ENCODE measurements around the gene MRPL34.

Gene MRPL34

DNA sequence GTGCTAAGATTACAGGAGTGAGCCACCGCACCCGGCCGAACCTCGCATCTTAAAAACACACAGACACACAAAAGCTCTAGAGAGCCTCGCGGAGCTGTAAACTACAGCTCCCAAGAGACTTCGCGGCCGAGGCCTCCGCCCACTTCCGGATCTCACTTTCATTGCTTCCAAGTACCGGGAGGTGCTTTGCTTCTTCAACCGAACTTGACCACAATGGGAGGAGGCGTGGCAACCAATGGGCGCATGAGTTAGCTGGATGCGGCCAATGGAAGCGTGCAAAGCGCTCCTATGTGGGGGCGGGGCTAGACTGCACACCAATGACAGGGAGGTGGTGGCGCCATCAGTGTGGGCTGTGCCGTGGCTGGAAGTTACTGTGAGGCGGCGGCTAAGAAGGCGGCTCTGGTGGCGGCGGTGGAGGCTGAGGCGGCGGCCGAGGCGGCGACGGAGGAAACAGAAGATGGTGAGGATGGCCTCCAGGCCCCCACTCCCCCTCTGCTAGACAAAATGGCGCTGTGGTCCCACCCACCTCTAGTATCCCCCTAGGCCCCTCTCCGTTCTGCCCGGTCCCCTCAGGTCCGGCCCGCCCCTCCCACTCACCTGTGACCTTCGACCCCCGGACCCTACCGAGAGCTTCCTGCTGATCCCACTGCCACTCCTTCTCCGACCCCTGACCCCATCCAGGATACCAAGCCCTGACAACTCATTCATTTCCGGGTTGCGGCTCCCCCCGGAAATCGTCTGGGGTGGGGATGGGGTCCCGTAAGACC is 3.7 kb downstream of the MRPL34 start, which contains the start of gene DDA1:
Gene DDA1 (plus strand): TSS at position 366 of the 767 bp plus-strand sequence. CDS start 92 bp downstream, at position 458.
- DNase-seq (ENCODE audit: low read depth in 3 of 3) = peak; percentile 97 to 100 (median 99)

DNA sequence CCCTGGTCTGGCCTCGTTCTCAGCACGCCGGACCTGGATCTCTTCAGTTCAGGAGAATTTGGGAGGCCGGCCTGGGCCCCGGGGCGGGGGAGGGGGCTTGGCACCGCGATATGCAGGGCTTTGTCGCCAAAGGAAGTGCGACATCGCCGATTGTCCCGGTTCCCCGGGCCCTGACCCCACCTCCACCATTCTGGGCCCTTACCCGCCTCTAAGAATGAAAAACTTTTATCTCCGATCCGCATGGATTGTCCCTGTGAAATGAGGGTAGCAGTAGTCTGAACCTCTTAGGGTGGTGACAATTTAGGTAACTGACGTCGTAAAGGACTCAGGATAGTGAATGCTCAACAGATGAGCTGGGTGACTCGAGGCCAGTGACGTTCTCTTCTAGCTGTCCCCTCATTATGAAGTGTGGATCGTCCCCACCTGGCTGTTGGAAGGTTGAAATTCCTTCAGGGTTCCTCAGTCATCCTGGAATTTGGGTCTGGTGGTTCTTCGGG is 4.3 kb downstream of the MRPL34 start:
- DNase-seq (ENCODE audit: low read depth in 3 of 3) = no peak

DNA sequence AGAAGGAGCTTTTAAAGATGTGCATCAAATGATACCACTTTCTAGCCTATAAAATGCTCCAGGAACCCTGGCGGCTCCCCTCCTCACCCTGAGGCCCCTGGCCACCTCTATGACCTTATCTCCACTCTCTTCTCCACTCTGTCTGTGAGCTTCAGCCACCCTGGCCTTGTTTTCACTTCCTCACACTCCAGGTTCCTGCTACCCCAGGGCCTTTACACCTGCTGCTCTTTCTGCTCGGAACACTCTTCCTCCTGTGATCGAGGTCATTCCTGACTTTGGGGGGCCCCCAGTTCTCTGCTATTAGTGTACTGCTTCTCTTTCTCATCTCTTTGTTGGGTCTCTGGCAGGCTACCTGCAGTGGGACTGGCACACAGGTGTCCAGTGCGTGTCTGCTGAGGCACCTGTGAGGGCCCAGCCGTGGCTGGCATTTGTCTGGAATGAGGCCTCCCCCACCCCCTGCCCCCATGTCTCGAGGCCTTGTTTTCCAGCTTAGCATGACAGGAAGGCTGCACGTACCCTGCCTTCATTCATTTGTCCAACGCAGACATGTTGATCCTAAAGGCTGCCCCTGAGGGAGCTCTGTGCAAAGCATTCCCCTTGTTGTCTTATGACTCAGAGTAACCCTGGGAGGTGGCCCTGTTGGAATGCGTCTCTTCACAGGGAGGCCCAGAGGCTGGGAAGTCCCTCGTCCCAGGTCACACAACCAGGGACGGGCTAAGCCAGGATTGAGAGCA is 6.0 kb downstream of the MRPL34 start:
- DNase-seq (ENCODE audit: low read depth in 3 of 3) = no peak

DNA sequence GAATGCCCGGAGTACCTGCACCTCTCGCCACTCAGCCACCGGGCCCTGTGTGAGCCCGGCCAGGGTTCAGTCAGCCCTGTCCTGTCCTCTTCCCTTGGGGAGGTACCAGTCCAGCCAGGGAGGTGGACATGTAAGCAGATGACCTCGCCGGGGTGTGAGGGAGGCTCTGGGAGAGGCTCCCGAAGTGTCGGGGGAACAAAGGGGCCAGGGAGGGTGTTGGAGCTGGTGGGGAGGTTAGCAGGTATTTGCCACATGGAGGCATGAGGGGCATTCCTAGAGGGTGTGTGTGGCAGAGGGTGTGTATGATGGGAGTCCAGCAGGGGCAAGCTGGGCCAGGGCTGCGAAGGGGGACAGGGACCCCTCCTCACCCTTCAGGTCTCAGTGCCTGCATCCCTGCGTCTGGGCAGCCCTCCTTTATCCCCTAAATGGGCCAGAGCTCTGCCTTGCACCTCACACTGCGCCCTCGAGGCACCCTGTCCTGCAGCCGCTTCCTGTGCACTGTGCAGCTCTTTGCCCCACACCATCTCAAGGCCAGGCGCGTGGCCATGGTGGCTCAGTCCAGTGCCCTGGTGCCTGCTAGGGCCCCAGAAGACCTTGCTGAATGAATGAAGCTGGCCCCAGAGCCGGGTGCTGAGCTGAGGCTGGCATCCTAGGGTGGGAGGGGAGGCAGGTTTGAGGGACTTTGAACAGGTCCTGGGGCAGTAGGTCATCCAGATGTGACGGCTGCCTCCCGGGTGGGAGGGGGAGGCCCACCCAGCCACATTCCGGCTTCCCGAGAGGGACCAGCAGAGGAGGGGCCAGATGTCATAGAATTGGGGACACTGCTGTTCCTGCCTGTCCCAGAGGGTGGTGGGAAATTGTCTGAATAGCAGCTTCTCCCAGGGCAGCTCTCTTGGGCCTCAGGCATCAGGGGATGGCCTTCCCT is 6.8 kb downstream of the MRPL34 start:
- no peak for DNase-seq (ENCODE audit: low read depth in 3 of 3)

DNA sequence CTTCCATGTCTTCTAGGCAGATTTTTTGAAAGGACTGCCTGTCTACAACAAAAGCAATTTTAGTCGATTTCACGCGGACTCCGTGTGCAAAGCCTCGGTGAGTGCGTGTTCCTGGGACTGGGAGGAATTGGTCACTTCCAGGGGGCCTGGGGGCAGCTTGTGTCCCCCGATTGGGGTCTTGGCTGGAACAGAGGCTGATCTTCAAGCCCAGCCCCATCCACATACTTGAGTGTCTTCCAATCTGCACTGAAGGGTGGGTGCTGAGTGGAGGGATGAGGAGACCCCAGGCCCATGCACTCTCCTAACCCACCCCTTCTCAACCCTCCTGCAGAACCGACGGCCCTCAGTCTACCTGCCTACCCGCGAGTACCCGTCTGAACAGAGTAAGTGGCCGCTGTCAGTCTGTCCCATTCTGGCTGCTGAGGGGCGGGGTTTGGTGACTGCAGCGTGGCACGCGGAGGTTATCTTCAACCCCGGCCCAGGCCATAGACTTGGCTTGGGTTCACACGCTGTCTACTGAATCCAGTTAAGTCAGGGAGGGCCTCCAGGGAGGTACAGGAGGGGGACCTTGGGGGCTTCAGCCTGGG is 8.4 kb downstream of the MRPL34 start:
- DNase-seq (ENCODE audit: low read depth in 3 of 3) = no peak

DNA sequence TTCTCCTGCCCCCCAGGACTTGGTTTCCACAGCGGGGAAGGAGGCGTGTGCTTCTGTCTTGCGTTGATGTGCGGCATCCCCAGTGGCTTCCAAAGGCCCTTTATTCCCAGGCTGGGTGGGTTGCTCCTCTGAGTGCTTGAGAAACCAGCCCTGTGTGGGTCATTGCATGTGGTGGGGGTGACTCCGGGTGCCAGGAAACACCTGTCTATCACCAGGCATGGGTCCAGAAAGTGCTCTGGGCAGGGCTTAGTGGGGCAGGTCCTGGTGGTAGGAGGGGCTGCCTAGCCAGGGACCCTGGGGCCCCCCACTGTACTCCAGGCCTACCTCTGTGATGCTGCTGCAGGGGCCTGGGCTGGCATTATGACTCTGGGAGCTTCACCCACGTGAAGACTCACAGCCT is 13.3 kb downstream of the MRPL34 start:
- DNase-seq (ENCODE audit: low read depth in 3 of 3) = no peak

DNA sequence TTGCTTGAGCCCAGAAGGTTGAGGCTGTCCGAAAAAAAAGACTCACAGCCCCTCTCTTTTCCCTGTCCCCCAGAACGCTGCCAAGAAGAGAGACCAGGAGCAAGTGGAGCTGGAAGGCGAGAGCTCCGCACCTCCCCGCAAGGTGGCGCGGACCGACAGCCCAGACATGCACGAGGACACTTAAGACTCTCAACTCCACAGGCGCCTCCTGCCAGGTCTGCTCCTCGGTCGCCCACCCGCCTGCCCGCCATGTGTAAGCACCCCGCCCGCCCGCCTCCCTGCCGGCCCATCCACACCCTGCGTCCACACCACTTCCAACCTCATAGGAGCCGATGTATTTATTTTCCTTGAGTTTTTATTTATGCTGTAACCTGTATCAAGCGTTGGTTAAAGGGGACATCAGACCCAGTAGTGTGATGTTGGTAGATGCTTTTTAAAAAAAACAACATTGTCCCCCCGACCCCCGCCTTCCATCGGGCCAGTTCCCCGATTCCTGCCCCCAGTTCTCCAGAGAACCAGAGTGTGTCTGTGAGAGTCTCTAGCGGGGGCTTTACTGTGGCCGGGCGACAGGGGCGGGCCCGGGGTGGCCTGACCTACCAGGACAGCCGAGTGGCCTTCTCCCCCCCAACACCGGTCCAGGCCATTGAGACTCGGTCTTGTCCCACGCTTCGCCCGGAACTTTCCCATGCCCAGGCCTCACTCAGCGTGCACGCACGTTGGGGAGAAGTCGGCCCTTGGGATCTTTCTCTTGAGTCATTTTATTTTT is 14.0 kb downstream of the MRPL34 start:
- DNase-seq (ENCODE audit: low read depth in 3 of 3) = no peak

DNA sequence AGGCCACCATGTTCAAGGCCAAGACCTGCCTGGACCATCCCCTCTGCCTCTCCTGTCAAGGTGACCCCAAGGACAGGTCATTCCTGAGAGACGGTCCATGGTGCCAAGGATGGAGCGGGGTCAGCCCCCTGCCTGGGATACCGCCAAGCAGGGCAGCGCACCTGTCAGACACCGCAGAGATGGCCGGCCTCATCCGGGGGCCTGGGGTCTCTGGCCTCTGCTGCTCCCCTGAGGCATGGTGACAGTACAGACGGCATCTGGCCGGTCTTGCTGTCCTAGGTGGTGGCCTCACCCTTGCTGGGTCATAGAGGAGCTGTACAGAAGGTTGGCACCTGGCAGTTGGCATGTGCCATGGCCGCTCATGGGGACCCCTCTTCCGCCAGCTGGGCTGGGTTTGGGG is 14.8 kb downstream of the MRPL34 start:
- no peak for DNase-seq (ENCODE audit: low read depth in 3 of 3)

DNA sequence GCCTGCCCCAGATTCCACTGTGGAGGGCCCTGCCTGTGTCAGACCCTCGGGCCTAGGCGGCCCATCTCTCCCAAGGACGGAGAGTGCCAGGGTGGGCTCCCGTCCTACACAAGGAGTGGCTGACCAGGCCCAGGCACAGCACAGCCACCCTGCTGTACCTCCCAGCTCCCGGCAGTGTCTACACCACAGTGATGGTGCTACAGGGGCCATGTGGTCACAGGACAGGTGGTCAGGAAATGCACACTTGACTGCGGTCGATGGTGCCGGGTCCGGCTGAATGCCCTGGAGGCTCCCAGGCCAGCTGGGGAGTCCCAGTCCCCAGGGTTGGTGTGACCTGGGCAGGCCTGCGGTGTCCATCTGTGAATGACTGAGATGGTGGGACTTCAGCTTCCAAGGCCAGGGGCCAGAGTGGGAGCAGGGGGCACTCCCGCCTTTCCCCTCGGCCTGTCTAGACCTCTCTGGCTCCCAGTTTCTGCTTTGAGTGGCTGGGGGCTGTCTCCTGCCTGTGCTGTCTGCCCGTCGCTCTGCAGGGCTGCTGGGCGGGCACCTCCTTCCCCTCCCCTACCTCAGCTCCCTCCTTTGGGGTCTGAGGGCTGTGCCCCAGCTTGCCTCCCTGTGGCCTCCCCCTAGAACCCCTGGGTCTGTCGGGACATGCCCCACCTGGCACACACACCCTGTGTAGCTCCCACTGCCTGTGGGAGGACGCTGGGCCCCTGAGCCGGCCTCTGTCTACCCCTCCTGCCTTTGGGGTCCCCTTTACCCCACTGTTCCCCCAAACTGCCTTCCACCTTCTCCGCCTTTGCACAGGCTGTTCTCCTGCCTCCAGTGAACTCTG is 16.2 kb downstream of the MRPL34 start:
- no peak for DNase-seq (ENCODE audit: low read depth in 3 of 3)

DNA sequence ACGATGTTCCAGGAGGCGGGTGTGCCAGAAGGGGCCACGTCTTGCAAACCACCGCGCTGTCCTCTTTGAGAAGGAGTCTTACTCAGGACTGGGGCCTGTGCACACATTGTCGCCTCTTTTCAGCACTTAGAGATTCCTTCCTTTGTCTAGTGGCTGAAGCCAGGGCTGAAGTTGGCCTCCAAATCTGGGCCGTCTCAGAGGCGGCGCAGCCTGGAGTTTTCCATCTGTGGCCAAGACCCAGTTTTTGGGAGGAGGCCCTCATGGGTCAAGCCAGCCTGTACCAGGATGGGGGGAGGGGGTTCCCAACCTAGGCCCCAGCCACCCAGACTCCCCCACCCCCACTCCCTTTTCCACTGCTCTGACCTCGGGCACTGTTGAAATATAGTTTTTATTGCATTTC is 17.2 kb downstream of the MRPL34 start:
- DNase-seq (ENCODE audit: low read depth in 3 of 3) = no peak

DNA sequence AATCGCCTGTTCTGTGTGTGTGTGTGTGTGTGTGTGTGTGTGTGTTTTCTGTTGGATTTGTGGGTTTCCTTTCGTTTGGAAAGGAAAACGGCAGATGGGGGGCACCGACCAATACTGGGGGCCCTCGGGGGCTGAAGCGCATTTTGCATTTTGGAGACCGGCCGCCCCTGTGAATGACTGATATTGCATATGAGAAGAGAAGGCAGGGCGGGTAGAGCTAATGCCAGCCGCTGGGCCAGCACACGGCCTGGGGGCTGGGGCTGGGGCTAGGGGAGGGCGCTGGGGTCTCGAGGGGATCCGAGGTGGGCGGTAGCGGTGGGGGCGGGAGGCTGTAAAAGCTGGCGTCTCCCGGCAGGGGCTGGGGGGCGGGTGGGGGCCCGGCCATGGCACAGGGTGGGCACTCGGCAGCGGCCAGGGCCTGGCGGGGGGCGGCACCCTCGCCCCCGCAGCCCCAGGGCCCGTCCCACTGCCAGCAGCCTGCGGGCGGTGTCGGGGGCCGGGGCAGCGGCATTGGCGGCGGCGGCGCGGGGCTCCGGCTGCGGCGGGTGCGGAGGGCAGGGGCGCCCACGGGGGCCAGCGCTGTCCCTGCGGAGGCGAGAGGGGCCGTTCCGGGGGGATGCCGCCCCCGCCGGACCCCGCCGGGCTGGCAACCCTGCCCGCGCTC is 17.8 kb downstream of the MRPL34 start:
- no peak for DNase-seq (ENCODE audit: low read depth in 3 of 3)

DNA sequence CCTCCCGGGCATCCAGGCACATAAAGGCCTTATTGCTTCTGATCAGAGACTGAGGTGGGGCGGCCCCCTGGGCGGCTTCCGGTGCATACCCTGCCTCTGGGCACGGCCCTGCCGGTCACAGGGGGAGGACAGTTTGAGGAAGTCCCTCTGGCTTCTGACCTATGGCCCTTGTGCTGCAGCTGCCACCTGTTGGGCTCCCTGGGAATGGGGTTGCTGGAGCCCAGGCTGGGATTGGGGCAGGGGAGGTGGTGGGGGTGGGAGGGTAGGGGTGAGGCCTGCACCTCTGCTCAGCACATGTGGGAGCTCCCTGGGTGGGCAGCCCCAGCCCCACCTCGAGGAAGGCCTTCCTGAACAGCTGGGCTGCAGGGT is 18.3 kb downstream of the MRPL34 start:
- DNase-seq (ENCODE audit: low read depth in 3 of 3) = no peak

DNA sequence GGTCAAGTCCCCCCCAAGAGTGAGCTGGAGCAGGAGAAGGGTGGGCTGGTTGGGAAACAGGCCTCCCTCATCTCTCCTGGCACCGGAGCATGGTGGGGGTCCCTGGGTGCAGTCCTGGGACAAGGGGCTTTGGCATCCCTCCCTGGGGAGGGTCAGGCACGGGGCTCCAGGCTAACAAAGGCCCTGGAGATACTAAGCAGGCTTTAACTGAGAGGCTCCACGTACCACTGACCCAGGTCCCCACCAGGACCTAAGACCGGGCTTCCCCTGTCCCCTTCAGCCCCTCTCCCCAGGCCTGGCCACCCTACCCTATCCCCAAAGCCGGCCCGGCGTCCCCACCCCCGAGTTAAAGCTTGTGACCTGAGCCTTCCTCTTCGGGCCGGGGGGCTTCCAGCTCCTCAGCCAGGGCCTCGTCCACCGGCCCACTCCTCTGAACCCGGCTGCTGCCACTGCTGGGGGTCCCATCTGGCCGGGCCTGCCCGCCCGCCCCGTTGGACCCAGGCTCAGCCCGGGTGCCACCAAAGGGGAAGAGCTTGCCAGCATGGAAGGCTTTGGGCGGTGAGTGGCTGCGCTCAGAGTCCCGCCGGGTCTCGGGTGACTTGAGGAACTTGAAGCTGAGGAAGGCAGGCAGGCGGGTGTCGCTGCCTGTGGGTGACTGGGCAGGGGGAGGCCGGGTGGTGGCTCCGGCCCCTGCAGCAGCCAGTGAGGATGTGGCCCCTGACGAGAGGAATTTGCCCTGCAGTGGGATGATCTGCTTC is 18.9 kb downstream of the MRPL34 start:
- DNase-seq (ENCODE audit: low read depth in 3 of 3) = no peak

DNA sequence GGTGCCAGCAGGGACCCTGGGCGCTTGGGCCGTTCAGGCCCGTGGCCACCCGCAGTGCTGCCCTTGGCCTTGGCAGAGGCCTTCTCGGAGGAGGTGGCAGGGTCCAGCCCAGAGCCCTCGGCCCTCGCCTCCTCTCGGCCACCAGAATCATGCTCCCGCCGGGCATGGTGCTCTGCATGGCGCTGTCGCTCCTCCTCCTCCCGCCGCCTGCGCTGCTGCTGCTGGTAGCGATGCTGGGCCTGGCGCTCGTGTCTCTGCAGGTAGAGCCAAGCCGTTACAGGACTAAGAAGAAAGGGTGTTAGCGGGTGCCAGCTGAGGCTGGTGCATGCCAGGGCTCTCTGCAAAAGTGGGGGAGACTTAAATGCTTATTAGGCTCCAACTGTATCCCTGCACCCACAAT is 19.5 kb downstream of the MRPL34 start:
- DNase-seq (ENCODE audit: low read depth in 3 of 3) = no peak

DNA sequence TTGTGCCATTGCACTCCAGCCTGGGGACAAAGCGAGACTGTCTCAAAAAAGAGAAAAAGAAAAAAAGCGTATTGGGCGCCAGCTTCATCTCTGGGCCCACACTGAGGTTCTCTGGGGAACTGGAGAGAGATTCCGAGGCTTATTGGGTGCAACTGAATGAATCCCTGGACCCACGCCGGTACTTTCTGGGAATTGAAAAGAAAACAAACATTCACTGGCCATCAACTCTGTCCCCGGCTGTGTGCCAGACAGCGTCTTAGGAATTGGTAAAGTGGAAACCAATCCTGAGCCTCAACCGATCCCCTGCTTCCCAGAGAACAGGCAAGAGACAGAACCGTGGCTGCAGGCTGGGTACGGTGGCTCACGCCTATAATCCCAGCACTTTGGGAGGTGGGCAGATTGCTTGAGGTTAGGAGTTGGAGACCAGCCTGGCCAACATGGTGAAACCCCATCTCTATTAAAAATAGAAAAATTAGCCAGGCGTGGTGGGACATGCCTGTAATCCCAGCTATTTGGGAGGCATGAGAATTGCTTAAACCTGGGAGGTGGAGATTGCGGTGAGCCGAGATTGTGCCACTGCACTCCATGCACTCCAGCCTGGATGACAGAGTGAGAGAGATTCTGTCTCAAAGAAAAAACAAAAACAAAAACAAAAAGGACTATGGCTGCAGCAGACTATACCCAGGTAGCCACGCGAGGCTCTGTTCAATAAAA is 20.4 kb downstream of the MRPL34 start:
- no peak for DNase-seq (ENCODE audit: low read depth in 3 of 3)

DNA sequence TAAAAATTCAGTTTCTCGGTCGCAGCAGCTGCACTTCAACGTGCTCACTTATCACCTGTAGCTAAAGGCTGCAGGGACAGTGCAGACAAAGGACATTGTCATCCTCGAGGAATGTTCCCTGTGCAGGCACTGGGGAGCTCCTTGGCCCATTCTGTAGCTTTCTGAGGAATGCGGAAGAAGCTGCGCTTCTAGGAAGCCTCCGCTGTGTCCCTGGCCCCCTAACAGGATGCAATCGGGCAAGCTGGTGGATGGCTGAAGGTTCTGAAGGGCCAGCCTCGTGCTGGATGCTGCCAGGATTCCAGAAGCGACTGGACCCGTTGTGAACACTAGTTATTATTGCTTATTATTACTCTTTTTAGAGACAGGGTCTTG is 20.9 kb downstream of the MRPL34 start:
- no peak for DNase-seq (ENCODE audit: low read depth in 3 of 3)

DNA sequence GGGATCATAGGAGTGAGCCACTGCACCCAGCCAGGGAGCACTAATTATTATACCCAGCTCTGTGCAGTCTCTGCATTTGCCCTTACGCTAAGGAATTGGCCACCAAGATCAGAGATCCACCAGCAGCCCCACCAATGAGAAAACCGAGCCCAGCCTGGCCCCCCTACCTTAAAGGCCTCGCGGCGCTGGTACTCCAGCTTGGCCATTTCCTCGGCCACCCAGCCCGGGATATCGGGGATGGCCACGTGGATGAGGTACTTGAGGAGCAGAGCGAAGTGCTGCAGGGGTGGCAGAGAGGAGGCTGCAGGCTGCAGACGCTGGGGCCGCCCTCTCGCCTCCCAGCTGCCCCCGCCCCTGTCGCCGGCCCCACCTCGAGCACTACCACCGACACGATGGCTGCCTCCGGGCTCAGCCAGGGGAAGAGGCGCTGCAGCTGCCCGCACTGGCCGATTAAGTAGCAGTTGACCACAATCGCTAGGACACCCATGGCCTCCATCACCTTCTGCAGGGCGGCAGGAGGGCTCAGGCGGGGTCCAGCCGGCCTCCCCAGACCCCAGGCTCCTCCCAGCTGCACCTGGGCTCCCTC is 21.5 kb downstream of the MRPL34 start:
- DNase-seq (ENCODE audit: low read depth in 3 of 3) = no peak

Measured in stimulated activated CD4-positive, alpha-beta T cell treated with anti-CD3 and anti-CD28 coated beads, TNF-alpha, amount 100 ng/mL, for 24 hours (primary cell).